HepG2 (cell line): ENCODE data around the gene NUTF2. TPM values are rescaled to one million over a fixed set of nuclear protein-coding genes. Genes with fewer than 3 reads are reported as not detected.

ENCODE experiments used
- ATF5 ChIP-seq: sonication (generic); formaldehyde crosslinking; IDR thresholded peaks from 2 replicates; pipeline ENCODE4 v1.4.0; 2020; ENCODE audit warnings: mild to moderate bottlenecking, low read depth, missing genetic modification reagents
- BCL3 ChIP-seq: sonication (generic); formaldehyde crosslinking; IDR thresholded peaks from 2 replicates; pipeline ENCODE4 v1.5.1; 2020; ENCODE audit warnings: mild to moderate bottlenecking, missing genetic modification reagents, moderate library complexity
- ESRRA ChIP-seq: sonication (generic); formaldehyde crosslinking; IDR thresholded peaks from 2 replicates; pipeline ENCODE4 v1.5.1; 2020; ENCODE audit warnings: mild to moderate bottlenecking, low read depth, missing genetic modification reagents
- FOXO4 ChIP-seq: sonication (generic); formaldehyde crosslinking; conservative IDR thresholded peaks from 2 replicates; pipeline ENCODE4 v1.8.1; 2023; ENCODE audit warnings: missing genetic modification reagents
- KDM2A ChIP-seq: sonication (generic); formaldehyde crosslinking; IDR thresholded peaks from 2 replicates; pipeline ENCODE4 v1.4.0; 2020; ENCODE audit warnings: low read depth, missing genetic modification reagents, borderline replicate concordance
- MED8 ChIP-seq: sonication (generic); formaldehyde crosslinking; IDR thresholded peaks from 2 replicates; pipeline ENCODE4 v1.8.1; 2023; ENCODE audit warnings: mild to moderate bottlenecking, missing genetic modification reagents; ENCODE audit not compliant: insufficient replicate concordance
- NCOA1 ChIP-seq: sonication (generic); formaldehyde crosslinking; IDR thresholded peaks from 2 replicates; pipeline ENCODE4 v1.9.0; 2021; ENCODE audit warnings: missing genetic modification reagents
- NFE2L1 ChIP-seq: sonication (generic); formaldehyde crosslinking; IDR thresholded peaks from 2 replicates; pipeline ENCODE4 v1.4.0; 2020; ENCODE audit warnings: missing genetic modification reagents, mild to moderate bottlenecking, borderline replicate concordance
- SOX13 ChIP-seq, 3 experiments: fragments of 450-650 bp in 1 of 3; sonication (generic) in 1 of 3; formaldehyde crosslinking in 1 of 3; IDR thresholded peaks in 2 of 3; conservative IDR thresholded peaks in 1 of 3; 2 replicates each; pipeline versions ENCODE4 v1.5.0 to v1.6.1; 2016 to 2020; ENCODE audit warnings: antibody characterized with exemption in 1 of 3, mild to moderate bottlenecking in 1 of 3, missing compliant biosample characterization in 1 of 3, missing genetic modification reagents in 1 of 3, moderate library complexity in 1 of 3
- THAP9 ChIP-seq: sonication (generic); formaldehyde crosslinking; IDR thresholded peaks from 2 replicates; pipeline ENCODE4; 2020; ENCODE audit warnings: missing genetic modification reagents, mild to moderate bottlenecking, borderline replicate concordance
- TIGD3 ChIP-seq: sonication (generic); formaldehyde crosslinking; IDR thresholded peaks from 2 replicates; pipeline ENCODE4 v1.5.1; 2020; ENCODE audit warnings: mild to moderate bottlenecking, missing genetic modification reagents, borderline replicate concordance
- ZIK1 ChIP-seq: sonication (generic); formaldehyde crosslinking; IDR thresholded peaks from 2 replicates; pipeline ENCODE4 v1.5.0; 2020; ENCODE audit warnings: mild to moderate bottlenecking, low read depth, missing genetic modification reagents, borderline replicate concordance
- ZNF225 ChIP-seq: sonication (generic); formaldehyde crosslinking; IDR thresholded peaks from 2 replicates; pipeline ENCODE4 v1.4.0; 2020; ENCODE audit warnings: mild to moderate bottlenecking, missing genetic modification reagents
- ZNF230 ChIP-seq: sonication (generic); formaldehyde crosslinking; IDR thresholded peaks from 2 replicates; pipeline ENCODE4 v1.4.0; 2020; ENCODE audit warnings: mild to moderate bottlenecking, missing genetic modification reagents
- ZNF3 ChIP-seq: IDR thresholded peaks from 2 replicates; pipeline ENCODE4 v1.7.0; 2017; ENCODE audit warnings: inconsistent platforms
- ZNF333 ChIP-seq: sonication (generic); formaldehyde crosslinking; IDR thresholded peaks from 2 replicates; pipeline ENCODE4 v1.4.0; 2020; ENCODE audit warnings: mild to moderate bottlenecking, missing genetic modification reagents, borderline replicate concordance
- ZNF337 ChIP-seq: sonication (generic); formaldehyde crosslinking; IDR thresholded peaks from 2 replicates; pipeline ENCODE4 v1.5.1; 2020; ENCODE audit warnings: missing genetic modification reagents, low read depth, mild to moderate bottlenecking, borderline replicate concordance
- ZNF567 ChIP-seq: sonication (generic); formaldehyde crosslinking; IDR thresholded peaks from 2 replicates; pipeline ENCODE4 v1.8.1; 2023; ENCODE audit warnings: mild to moderate bottlenecking, missing genetic modification reagents, borderline replicate concordance
- ZNF781 ChIP-seq: sonication (generic); formaldehyde crosslinking; IDR thresholded peaks from 2 replicates; pipeline ENCODE4 v1.5.1; 2020; ENCODE audit warnings: borderline replicate concordance, mild to moderate bottlenecking, missing genetic modification reagents; ENCODE audit errors: not compliant biosample characterization
- polyA plus RNA-seq, 8 experiments: library from polyadenylated mRNA; depleted of rRNA in 3 of 8; stranded (reverse) in 7 of 8; unstranded in 1 of 8; fragments of >200 nt; fragmentation: Illumina TruSeq in 4 of 8; extraction: Trizol in 4 of 8; gene quantifications; 2 replicates each; pipeline versions ENCODE4 v1.2.1 to v1.2.3, GENCODE V29; 2011 to 2016; ENCODE audit warnings: low read depth in 4 of 8, missing spikeins in 1 of 8, mixed read lengths in 1 of 8; ENCODE audit not compliant: insufficient read depth in 1 of 8
- total RNA-seq, 5 experiments: library from RNA; depleted of rRNA; stranded (reverse); fragments of >200 nt; fragmentation: Illumina TruSeq; extraction: Trizol; gene quantifications; 2 replicates each; pipeline ENCODE4 v1.2.3, GENCODE V29; 2016; ENCODE audit warnings: low read depth in 1 of 5

NUTF2 gene
- total and polyA plus RNA-seq, 2 of the 13 experiments (the other 11 are each of a cell fraction or from before 2014, with no cell fraction given) = 168 to 214 TPM

- TF ChIP-seq ATF5 (CRISPR knock-in tag) (no peak), ZIK1 (CRISPR knock-in tag) (no peak), ZNF781 (peak; percentile 23), ZNF333 (CRISPR knock-in tag) (peak; percentile 90), SOX13 (IDR thresholded peaks at IDR 0.05) (no peak), SOX13 (CRISPR knock-in tag; conservative IDR thresholded peaks at IDR 0.05 in 1 of 2, IDR thresholded peaks at IDR 0.05 in 1 of 2) (peak in 1 of 2 experiments; percentile 81; a peak in 1 of 4 replicates), ESRRA (CRISPR knock-in tag) (peak; percentile 73), MED8 (CRISPR knock-in tag) (peak; percentile 41), KDM2A (CRISPR knock-in tag) (peak; percentile 59; the same call in 1 of the 2 replicates), FOXO4 (CRISPR knock-in tag) (0 out of 2 replicates have a peak, but pooled peaks have one; percentile 75), NFE2L1 (0 out of 2 replicates have a peak, but pooled peaks have one; percentile 82), THAP9 (CRISPR knock-in tag) (peak; percentile 63; the same call in 1 of the 2 replicates), ZNF337 (peak; percentile 82; the same call in 1 of the 2 replicates), ZNF567 (CRISPR knock-in tag) (peak; percentile 98), BCL3 (peak; percentile 91), NCOA1 (CRISPR knock-in tag) (peak; percentile 46; the same call in 1 of the 2 replicates), ZNF225 (peak; percentile 22; the same call in 1 of the 2 replicates), TIGD3 (CRISPR knock-in tag) (no peak), ZNF230 (CRISPR knock-in tag) (peak; percentile 90), ZNF3 (CRISPR knock-in tag) (0 out of 2 replicates have a peak, but pooled peaks have one; percentile 43)
Measured at GRCh38 chr16:67842509-67843342, 4.0 kb upstream of the NUTF2 start (continued).
